GM21528 (cell line): ENCODE data around the gene STRN4.
"Not testable (repeated sequence)": the region's sequence is repeated elsewhere in the genome, so short reads cannot be mapped to it uniquely, and the experiment has no call there.

Source experiments
- ATAC-seq: cut with Tn5 transposase; IDR thresholded peaks from one replicate; pipeline ENCODE4 v1.9.1; 2021; ENCODE audit warnings: mild to moderate bottlenecking, moderate library complexity; ENCODE audit not compliant: unreplicated experiment, low FRiP score

The STRN4 gene

GRCh38 chr19:46775642-46776258, 29.5 kb upstream of the STRN4 start:
- no peak for ATAC-seq

DNA sequence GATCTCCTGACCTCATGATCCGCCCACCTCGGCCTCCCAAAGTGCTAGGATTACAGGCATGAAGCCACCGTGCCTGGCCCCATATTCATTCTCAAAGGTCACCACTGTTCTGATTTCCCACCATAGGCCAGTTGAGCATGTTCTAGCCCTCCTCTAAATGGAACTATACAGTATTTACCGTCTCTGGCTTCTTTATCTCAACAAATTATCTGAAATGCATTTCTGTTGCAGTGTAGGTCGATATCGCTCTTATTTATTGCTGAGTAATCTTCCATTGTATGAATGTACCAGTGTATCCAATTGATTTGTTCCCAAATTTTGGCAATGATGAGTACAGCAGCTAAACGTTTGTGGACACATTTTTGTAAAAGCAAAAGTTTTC, 26.8 kb upstream of the STRN4 start:
- no peak for ATAC-seq

DNA sequence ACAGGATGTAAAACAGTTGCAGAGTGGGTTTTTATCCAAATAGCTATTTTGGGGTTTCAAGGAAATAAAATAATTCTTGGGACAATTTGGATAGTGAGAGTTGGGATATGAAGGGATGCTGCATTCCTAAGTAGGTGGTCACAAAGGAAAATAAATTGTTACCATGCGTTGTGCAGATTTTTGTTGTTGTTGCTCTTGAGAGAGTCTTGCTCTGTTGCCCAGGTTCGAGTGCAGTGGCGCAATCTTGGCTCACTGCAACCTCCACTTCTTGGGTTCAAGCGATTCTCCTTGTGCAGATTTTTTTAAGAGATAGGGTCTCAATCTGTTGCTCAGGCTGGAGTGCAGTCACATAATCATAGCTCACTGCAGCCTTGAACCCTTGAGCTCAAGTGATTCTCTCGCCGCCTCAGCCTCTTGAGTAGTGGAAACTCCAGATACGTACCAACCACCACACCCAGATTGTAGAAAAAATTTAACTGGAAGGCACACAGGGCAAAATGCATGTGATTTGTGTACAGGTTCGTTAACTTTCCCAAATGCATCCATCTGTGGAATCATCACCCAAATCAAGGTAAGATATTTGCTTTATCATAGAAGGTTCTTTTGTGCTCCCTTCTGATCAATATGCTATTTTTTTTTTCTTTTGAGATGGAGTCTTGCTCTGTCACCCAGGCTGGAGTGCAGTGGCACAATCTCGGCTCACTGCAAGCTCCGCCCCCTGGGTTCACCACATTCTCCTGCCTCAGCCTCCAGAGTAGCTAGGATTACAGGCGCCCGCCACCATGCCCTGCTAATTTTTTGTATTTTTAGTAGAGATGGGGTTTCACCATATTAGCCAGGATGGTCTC, 26.1 kb upstream of the STRN4 start:
- ATAC-seq = no peak

DNA sequence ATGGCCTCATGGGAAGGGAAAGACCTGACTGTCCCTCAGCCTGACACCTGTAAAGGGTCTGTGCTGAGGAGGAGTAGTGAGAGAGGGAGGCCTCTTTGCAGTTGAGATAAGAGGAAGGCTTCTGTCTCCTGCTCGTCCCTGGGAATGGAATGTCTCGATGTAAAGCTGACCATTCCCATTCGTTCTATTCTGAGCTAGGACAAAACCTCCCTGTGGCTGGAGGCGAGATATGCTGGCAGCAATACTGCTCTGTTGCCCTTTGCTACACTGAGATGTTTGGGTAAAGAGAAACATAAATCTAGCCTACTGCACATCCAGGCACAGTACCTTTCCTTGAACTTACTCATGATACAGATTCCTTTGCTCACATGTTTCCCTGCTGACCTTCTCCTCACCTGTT, 22.5 kb upstream of the STRN4 start:
- not testable (repeated sequence) for ATAC-seq

GRCh38 chr19:46766569-46767317, 20.5 kb upstream of the STRN4 start:
- ATAC-seq = no peak

DNA sequence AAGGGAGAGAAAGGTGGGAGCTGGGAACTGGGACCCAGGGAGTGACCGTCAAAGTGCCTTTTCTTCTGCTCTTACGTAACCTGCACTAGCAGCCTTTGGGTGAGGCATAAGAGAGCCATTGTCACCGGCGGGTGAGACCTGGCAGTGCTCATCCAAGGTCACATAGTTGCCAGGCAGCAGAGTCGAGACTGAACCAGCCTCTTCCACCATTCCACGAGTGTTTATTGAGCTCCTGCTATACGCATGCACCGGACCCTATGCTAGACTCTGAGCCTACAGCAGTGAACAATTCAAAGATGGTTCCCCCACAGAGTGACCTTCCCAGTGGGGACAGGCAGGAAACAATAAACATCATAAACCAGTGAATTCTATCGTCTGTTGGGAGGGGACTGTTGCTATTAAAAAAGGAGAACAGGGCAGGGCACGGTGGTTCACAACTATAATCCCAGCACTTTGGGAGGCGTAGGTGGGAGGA, 18.6 kb upstream of the STRN4 start:
- no peak for ATAC-seq

DNA sequence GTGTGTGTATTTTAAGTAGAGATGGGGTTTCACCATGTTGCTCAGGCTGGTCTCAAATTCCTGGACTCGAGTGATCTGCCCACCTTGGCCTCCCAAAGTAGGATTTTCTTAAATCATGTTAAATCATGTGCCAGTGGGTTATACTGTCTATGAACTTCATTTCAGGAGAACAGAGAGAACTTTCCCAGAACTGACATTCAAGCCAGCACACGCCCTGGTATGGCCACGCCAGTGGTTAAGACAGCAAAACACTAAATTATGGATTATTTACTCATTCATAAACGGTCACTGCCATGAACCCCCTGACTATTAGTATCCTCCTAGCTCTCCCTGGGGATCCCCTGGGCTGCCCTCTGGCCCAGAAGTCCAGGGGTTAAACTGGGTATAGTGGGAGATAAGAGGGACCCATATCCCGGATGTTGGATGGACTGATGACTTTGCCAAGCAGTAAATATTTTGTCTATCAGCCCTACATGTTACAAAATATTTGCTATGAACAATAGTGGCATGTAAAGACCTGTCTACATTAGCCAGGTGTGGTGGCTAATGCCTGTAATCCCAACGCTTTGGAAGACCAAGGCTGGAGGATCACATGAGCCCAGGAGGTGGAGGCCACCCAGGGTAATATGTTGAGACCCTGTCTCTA, 16.1 kb upstream of the STRN4 start:
- no peak for ATAC-seq

- ATAC-seq = no peak
Measured at GRCh38 chr19:46761418-46761831, 15.2 kb upstream of the STRN4 start.

GRCh38 chr19:46760897-46761296, 14.6 kb upstream of the STRN4 start:
- ATAC-seq = not testable (repeated sequence)

DNA sequence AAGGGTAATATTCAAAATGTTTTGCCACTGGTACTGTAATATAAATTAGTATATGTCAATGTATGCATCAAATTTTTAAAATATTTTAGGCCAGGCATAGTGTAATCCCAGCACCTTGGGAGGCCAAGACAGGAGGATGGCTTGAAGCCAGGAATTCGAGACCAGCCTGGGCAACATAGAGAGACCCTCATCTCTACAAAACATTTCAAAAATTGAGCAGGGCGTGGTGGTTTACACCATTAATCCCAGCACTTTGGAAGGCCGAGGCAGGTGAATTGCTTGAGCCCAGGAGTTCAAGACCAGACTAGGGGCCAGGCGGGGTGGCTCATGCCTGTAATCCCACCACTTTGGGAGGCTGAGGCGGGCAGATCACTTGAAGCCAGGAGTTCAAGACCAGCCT, 14.1 kb upstream of the STRN4 start:
- ATAC-seq = no peak

DNA sequence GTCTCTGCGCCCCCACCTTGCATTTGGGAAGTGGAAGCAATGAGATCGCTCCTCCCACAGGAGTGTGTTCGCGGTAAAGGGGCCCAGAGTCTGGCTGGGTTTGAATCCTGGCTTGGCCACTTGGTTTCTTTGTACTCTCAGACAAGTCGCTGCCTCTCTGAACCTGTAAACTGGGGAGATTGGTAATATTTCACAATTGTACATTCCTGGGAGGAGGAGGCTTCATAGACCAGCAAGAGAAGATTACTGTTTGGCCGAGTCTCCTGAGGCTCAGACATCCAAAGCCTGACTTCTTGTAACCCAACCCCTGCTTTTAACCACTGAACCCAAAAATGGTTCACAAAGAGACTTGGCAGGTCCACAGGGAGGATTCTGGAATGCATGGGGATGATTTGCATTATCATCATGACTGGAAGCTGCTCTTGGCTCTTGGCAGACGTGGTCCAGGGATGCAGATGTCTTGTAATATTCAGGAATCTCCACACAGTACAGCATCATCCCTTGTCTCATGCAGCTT, 13.6 kb upstream of the STRN4 start:
- no peak for ATAC-seq

GRCh38 chr19:46759206-46759605, 13.0 kb upstream of the STRN4 start:
- ATAC-seq = no peak

GRCh38 chr19:46756544-46756888, 10.3 kb upstream of the STRN4 start:
- no peak for ATAC-seq

DNA sequence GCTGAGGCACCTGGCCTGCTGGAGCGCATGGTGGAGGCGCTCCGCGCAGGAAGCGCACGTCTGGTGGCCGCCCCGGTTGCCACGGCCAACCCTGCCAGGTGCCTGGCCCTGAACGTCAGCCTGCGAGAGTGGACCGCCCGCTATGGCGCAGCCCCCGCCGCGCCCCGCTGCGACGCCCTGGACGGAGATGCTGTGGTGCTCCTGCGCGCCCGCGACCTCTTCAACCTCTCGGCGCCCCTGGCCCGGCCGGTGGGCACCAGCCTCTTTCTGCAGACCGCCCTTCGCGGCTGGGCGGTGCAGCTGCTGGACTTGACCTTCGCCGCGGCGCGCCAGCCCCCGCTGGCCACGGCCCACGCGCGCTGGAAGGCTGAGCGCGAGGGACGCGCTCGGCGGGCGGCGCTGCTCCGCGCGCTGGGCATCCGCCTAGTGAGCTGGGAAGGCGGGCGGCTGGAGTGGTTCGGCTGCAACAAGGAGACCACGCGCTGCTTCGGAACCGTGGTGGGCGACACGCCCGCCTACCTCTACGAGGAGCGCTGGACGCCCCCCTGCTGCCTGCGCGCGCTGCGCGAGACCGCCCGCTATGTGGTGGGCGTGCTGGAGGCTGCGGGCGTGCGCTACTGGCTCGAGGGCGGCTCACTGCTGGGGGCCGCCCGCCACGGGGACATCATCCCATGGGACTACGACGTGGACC, 9.7 kb upstream of the STRN4 start:
- ATAC-seq = no peak

DNA sequence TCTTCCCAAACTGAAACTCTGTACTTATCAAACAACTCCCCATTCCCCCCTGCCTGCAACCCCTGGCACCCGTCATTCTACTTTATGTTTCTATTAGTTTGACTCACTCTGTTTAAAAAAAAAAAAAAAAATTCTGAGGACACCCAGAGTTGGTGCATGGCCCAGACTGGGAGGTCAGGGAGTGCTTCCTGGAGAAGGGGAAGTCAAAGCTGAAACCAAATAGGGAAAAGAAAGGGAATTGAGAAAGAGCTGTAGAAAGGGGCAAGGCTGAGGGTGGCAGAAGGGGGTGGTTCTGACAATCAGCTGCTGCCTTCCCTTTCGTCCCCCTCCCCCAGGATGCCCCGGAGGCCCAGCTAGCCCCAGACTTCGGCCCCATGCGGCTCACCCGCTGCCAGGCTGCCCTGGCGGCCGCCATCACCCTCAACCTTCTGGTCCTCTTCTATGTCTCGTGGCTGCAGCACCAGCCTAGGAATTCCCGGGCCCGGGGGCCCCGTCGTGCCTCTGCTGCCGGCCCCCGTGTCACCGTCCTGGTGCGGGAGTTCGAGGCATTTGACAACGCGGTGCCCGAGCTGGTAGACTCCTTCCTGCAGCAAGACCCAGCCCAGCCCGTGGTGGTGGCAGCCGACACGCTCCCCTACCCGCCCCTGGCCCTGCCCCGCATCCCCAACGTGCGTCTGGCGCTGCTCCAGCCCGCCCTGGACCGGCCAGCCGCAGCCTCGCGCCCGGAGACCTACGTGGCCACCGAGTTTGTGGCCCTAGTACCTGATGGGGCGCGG, 9.0 kb upstream of the STRN4 start:
- ATAC-seq = no peak

DNA sequence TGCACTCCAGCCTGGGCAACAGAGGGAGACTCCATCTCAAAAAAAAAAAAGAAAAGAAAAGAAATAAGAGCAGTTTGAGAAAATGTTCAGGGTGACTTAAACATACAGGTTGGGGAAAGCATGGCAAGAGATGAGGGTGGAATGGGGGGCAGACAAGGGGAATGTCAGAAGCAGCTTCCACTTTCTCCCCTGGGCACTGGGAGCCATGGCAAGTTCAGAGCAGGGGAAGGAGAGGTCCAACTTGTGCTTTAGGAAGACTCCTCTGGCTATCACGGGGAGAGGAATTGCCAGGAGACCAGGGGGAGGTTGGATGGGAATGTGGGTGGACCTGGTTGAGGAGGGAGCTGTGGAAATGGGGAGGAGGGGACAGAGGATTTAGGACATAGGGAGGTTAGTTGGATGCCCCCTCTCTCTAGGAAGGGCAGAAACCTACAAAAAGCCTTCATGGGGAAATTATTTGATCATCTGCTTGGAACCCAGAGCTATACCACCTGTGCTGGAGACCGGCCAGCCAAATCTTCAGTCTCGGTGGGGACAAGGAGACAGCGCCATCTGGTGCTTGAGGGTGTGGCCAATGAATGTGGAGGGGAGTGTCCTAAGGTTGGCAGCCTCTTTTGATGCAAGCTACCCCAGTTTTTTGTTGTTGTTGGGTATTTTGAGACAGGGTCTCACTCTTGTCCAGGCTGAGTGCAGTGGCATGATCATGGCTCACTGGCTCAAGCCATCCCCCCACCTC, 7.3 kb upstream of the STRN4 start:
- ATAC-seq = no peak

DNA sequence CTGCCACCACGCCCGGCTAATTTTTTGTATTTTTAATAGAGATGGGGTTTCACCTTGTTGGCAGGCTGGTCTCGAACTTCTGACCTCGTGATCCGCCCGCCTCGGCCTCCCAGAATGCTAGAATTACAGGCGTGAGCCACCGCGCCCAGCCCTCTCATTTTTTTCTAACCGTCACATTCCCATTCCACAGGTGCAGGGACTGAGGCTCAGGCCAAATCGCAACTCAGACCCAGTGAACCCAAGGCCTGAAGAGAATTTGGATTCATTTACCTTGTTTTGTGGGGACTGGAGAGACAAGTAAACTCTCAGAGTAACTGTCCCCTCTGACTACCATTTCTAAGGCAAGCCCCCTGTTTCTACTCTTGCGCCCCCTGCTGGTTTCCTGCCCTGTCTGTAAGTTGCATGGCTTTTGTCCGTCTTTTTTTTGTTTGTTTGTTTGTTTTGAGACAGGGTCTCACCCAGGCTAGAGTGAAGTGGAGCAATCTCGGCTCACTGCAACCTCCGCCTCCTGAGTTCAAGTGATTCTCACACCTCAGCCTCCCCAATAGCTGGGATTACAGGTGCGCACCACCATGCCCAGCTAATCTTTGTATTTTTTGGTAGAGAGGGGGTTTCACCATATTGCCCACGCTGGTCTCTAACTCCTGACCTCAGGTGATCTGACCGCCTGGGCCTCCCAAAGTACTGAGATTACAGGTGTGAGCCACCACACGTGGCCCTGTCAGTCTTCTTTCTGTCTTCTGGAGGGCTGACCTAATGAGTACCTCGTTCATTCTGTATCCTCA, 2.3 kb upstream of the STRN4 start:
- ATAC-seq = no peak
